Keratinocyte (primary cell): ENCODE data around the gene JMJD7.

Source experiments
- CTCF ChIP-seq, 3 experiments: IDR thresholded peaks in 1 of 3; conservative IDR thresholded peaks in 1 of 3; optimal IDR thresholded peaks in 1 of 3; 2 replicates in 2 of 3; 3 replicates in 1 of 3; pipeline versions ENCODE3 to v1.5.1; 2011; ENCODE audit warnings: low read length in 3 of 3, mild to moderate bottlenecking in 3 of 3, moderate library complexity in 2 of 3, control low read depth in 1 of 3, inconsistent platforms in 1 of 3; ENCODE audit not compliant: insufficient read depth in 2 of 3; ENCODE audit errors: extremely low read depth in 1 of 3
- EZH2 ChIP-seq: IDR thresholded peaks from one replicate; pipeline ENCODE4 v1.6.1; 2012; ENCODE audit warnings: inconsistent platforms, mild to moderate bottlenecking, low read length, moderate library complexity

- no peak for TF ChIP-seq CTCF (optimal IDR thresholded peaks at IDR 0.05 in 1 of 3, IDR thresholded peaks at IDR 0.05 in 1 of 3, conservative IDR thresholded peaks at IDR 0.05 in 1 of 3; ENCODE audit: extremely low read depth in 1 of 3, insufficient read depth in 2 of 3, low read length in 3 of 3)
- TF ChIP-seq EZH2 = no peak
Observed at GRCh38 chr15:41782371-41783282, 45.3 kb upstream of the JMJD7 start.
